AG04449 (cell line): Measurements from ENCODE around the gene SCFD2.

Experiments
- CTCF ChIA-PET: fragments of 350-600 bp; formaldehyde crosslinking; extraction: SDS; loops from one replicate; lab custom pipeline; 2021; ENCODE audit warnings: antibody characterized with exemption; lab: Yijun Ruan, JAX
- POLR2A ChIA-PET: fragments of 400-600, 350-600 bp; formaldehyde crosslinking; extraction: SDS; loops from one replicate; lab custom pipeline; 2020; ENCODE audit warnings: antibody characterized with exemption, inconsistent platforms; lab: Yijun Ruan, JAX
- DNase-seq: peaks from one replicate; pipeline ENCODE4 v3.0.0-alpha.2; 2010; ENCODE audit warnings: low read depth, low spot score
- H3K4me3 ChIP-seq: 2 replicates; pipeline ENCODE4 v1.5.1; 2011; ENCODE audit warnings: low read depth, mild to moderate bottlenecking, control low read depth, low read length
- CTCF ChIP-seq: IDR thresholded peaks from one replicate; pipeline ENCODE4 v1.5.1; 2011; ENCODE audit warnings: mild to moderate bottlenecking, moderate library complexity, low read length, control low read depth, inconsistent platforms; ENCODE audit not compliant: insufficient read depth; ENCODE audit errors: missing control alignments

The SCFD2 gene

GRCh38 chr4:52925531-52925968, 440.3 kb downstream of the SCFD2 start:
- H3K4me3 ChIP-seq = no peak overlapping the region
- ChIA-PET CTCF (interaction anchor here (0.8 to 2.1 kb wide), 2 partner anchors 9 to 14 kb away, joined by 3 to 7 read pairs; no protein-coding TSS in a partner anchor), POLR2A (no interaction called here)
- no peak for DNase-seq
- no peak for TF ChIP-seq CTCF

GRCh38 chr4:52919461-52919860, 446.4 kb downstream of the SCFD2 start:
- TF ChIP-seq CTCF = no peak
- H3K4me3 ChIP-seq = no peak overlapping the region
- CTCF ChIA-PET = interaction anchor here (0.7 to 1.5 kb wide), 2 partner anchors 8 to 12 kb away, joined by 4 to 6 read pairs; no protein-coding TSS in a partner anchor
- POLR2A ChIA-PET = no interaction called here
- no peak for DNase-seq

- ChIA-PET POLR2A (no interaction called here), CTCF (no interaction called here)
- no peak for DNase-seq
- no peak overlapping the region for H3K4me3 ChIP-seq
- no peak for TF ChIP-seq CTCF
Measured at GRCh38 chr4:52917817-52918216, 448.0 kb downstream of the SCFD2 start.

GRCh38 chr4:52915730-52916300, 450.0 kb downstream of the SCFD2 start:
- DNase-seq = no peak
- ChIA-PET POLR2A (no interaction called here), CTCF (interaction anchor here (2.2 kb wide), 1 partner anchor 370 kb away, joined by 6 read pairs; no protein-coding TSS in a partner anchor)
- H3K4me3 ChIP-seq = no peak overlapping the region
- no peak for TF ChIP-seq CTCF

GRCh38 chr4:52915191-52915590, 450.7 kb downstream of the SCFD2 start:
- ChIA-PET CTCF (interaction anchor here (1.2 to 2.2 kb wide), 3 partner anchors 21 to 1318 kb away, joined by 3 to 6 read pairs (median 6); no protein-coding TSS in a partner anchor), POLR2A (no interaction called here)
- no peak for DNase-seq

More at GRCh38 chr4:52915191-52915590, 450.7 kb downstream of the SCFD2 start:
- no peak overlapping the region for H3K4me3 ChIP-seq
- TF ChIP-seq CTCF = no peak
